GM23338 (cell line): Measurements from ENCODE around the gene HOXB6. TPM values are rescaled to one million over a fixed set of nuclear protein-coding genes. Genes with fewer than 3 reads are reported as not detected.
A peak's percentile ranks its signal among the peaks of the same experiment; 100 is the strongest.

Experiments used
- ATAC-seq: fragments of 200-7000 bp; cut with Tn5 transposase; 3 replicates; pipeline ENCODE4 v1.9.1; 2020
- DNase-seq: peaks from one replicate; pipeline ENCODE4 v3.0.0-alpha.2; 2015; ENCODE audit warnings: low spot score
- H2AFZ ChIP-seq: fragments of 200-600 bp; sonication (generic); 2 replicates; pipeline ENCODE4 v1.8.0; 2016; ENCODE audit warnings: antibody characterized with exemption, mild to moderate bottlenecking, moderate library complexity
- H3F3A ChIP-seq: fragments of 200-600 bp; sonication (generic); replicated peaks from 2 replicates; pipeline ENCODE4 v1.8.0; 2017; ENCODE audit warnings: antibody characterized with exemption, mixed run types, low read depth
- H3K27ac ChIP-seq: fragments of 200-600 bp; sonication (generic); 2 replicates; pipeline ENCODE4 v1.6.1; 2016; ENCODE audit warnings: low read depth
- H3K27me3 ChIP-seq: fragments of 200-600 bp; sonication (generic); 2 replicates; pipeline ENCODE4 v1.8.0; 2016; ENCODE audit warnings: mild to moderate bottlenecking, mixed run types, moderate library complexity; ENCODE audit not compliant: insufficient read depth
- H3K36me3 ChIP-seq: fragments of 200-600 bp; sonication (generic); 2 replicates; pipeline ENCODE4 v1.8.0; 2016; ENCODE audit warnings: mild to moderate bottlenecking; ENCODE audit not compliant: insufficient read depth
- H3K4me1 ChIP-seq: fragments of 200-600 bp; sonication (generic); 2 replicates; pipeline ENCODE4 v1.8.0; 2016; ENCODE audit warnings: mild to moderate bottlenecking, moderate library complexity; ENCODE audit not compliant: insufficient read depth
- H3K4me2 ChIP-seq: fragments of 200-600 bp; sonication (generic); 2 replicates; pipeline ENCODE4 v1.7.1; 2017; ENCODE audit warnings: mixed run types
- H3K4me3 ChIP-seq: fragments of 200-600 bp; sonication (generic); 2 replicates; pipeline ENCODE4 v1.6.1; 2016; ENCODE audit warnings: mixed run types
- H3K79me2 ChIP-seq: fragments of 200-600 bp; sonication (generic); replicated peaks from 2 replicates; pipeline ENCODE4 v1.8.0; 2017; ENCODE audit warnings: mild to moderate bottlenecking; ENCODE audit not compliant: insufficient read depth
- H3K9me2 ChIP-seq: fragments of 200-600 bp; sonication (generic); 2 replicates; pipeline ENCODE4 v1.8.0; 2017; ENCODE audit not compliant: insufficient read depth
- H4K20me1 ChIP-seq: fragments of 200-600 bp; sonication (generic); replicated peaks from 2 replicates; pipeline ENCODE4 v1.8.0; 2017; ENCODE audit warnings: mild to moderate bottlenecking; ENCODE audit not compliant: insufficient read depth
- H3K27ac Mint-ChIP-seq: 2 replicates; pipeline ENCODE4 v1.8.0; 2020; ENCODE audit warnings: inconsistent platforms, mild to moderate bottlenecking, moderate library complexity, mixed read lengths
- H3K27me3 Mint-ChIP-seq: 3 replicates; pipeline ENCODE4 v1.8.0; 2022; ENCODE audit warnings: low read depth, mild to moderate bottlenecking, moderate library complexity, mixed read lengths, inconsistent platforms; ENCODE audit not compliant: insufficient read depth, poor library complexity
- H3K36me3 Mint-ChIP-seq: 3 replicates; pipeline ENCODE4 v1.8.0; 2021; ENCODE audit warnings: low read depth, mild to moderate bottlenecking, inconsistent platforms, moderate library complexity, mixed read lengths
- H3K4me1 Mint-ChIP-seq: 3 replicates; pipeline ENCODE4 v1.8.0; 2020; ENCODE audit warnings: mild to moderate bottlenecking, inconsistent platforms, mixed read lengths
- H3K4me3 Mint-ChIP-seq: 3 replicates; pipeline ENCODE4 v1.8.0; 2021; ENCODE audit warnings: moderate library complexity, mild to moderate bottlenecking, inconsistent platforms, mixed read lengths
- H3K9me3 Mint-ChIP-seq: 3 replicates; pipeline ENCODE4 v1.8.0; 2020; ENCODE audit warnings: moderate library complexity, mild to moderate bottlenecking, inconsistent platforms, mixed read lengths
- CREB1 ChIP-seq: fragments of 250-450 bp; sonication (Bioruptor Pico); IDR thresholded peaks from 2 replicates; pipeline ENCODE4 v1.5.0; 2020; ENCODE audit warnings: low read depth, mild to moderate bottlenecking, moderate library complexity
- EZH2 ChIP-seq: fragments of 200-600 bp; sonication (generic); IDR thresholded peaks from one replicate; pipeline ENCODE4 v1.8.0; 2017; ENCODE audit warnings: antibody characterized with exemption, mild to moderate bottlenecking, low read depth; ENCODE audit not compliant: unreplicated experiment
- EZH2phosphoT487 ChIP-seq: fragments of 200-600 bp; sonication (generic); IDR thresholded peaks from one replicate; pipeline ENCODE4 v1.8.1; 2018; ENCODE audit warnings: antibody characterized with exemption; ENCODE audit not compliant: unreplicated experiment
- JUNB ChIP-seq: IDR thresholded peaks from one replicate; pipeline ENCODE4 v1.6.1; 2016; ENCODE audit warnings: antibody characterized with exemption; ENCODE audit not compliant: unreplicated experiment
- NANOG ChIP-seq: IDR thresholded peaks from 2 replicates; pipeline ENCODE4 v1.6.1; 2016; ENCODE audit warnings: antibody characterized with exemption, borderline replicate concordance
- POLR2AphosphoS5 ChIP-seq: IDR thresholded peaks from 2 replicates; pipeline ENCODE4 v1.6.1; 2016; ENCODE audit warnings: antibody characterized with exemption, low read depth
- REST ChIP-seq: IDR thresholded peaks from one replicate; pipeline ENCODE4 v1.6.1; 2018; ENCODE audit warnings: antibody characterized with exemption; ENCODE audit not compliant: unreplicated experiment
- STAT1 ChIP-seq: IDR thresholded peaks from one replicate; pipeline ENCODE4 v1.6.1; 2016; ENCODE audit warnings: antibody characterized with exemption; ENCODE audit not compliant: unreplicated experiment
- ZNF114 ChIP-seq: fragments of 250-450 bp; sonication (Bioruptor Pico); IDR thresholded peaks from 2 replicates; pipeline ENCODE4 v1.5.0; 2020; ENCODE audit warnings: mild to moderate bottlenecking, moderate library complexity
- ZNF331 ChIP-seq: fragments of 250-450 bp; sonication (Bioruptor Pico); IDR thresholded peaks from 2 replicates; pipeline ENCODE4 v1.5.0; 2020; ENCODE audit warnings: low read depth, mild to moderate bottlenecking, moderate library complexity
- polyA plus RNA-seq: library from polyadenylated mRNA; unstranded; fragments of >200 nt; fragmentation: Nextera tagmentation; extraction: Ambion mirVana; gene quantifications from 2 replicates; pipeline ENCODE4 v1.2.1, GENCODE V29; 2016
- total RNA-seq: library from RNA; depleted of rRNA; stranded (reverse); fragments of >200 nt; shearing (Covaris generic); gene quantifications from 2 replicates; pipeline ENCODE4 v1.2.3, GENCODE V29; 2014
- TF ChIP-seq, protein P1 (sequence below): IDR thresholded peaks from 2 replicates; pipeline ENCODE4 v1.6.1; 2016; ENCODE audit warnings: antibody characterized with exemption

HOXB6 gene
- total and polyA plus RNA-seq, 2 experiments from 2014 or later, result not detected

GRCh38 chr17:48639982-48640857 is 35.4 kb upstream of the HOXB6 start:
- H3K4me3 ChIP-seq, result no peak overlapping the region
- no peak overlapping the region for H3K27ac ChIP-seq
- no peak for TF ChIP-seq NANOG
- peak; percentile 33 for TF ChIP-seq EZH2
- H3K4me1 ChIP-seq, result peaks cover 19% of the 10 kb centered on the region; the same call in 1 of the 2 replicates
- peaks cover 53% of the 10 kb centered on the region for H3F3A ChIP-seq
- H3K79me2 ChIP-seq, result no peaks in the 10 kb centered on the region
- Mint-ChIP-seq H3K4me1 (peaks cover 15% of the 10 kb centered on the region), H3K27ac (no peak overlapping the region), H3K9me3 (peaks cover 3% of the 10 kb centered on the region), H3K4me3 (no peak overlapping the region), H3K27me3 (peaks cover 100% of the 10 kb centered on the region), H3K36me3 (no peaks in the 10 kb centered on the region; the same call in 2 of the 3 replicates)
- peaks cover 100% of the 10 kb centered on the region for H3K27me3 ChIP-seq
- peaks cover 66% of the 10 kb centered on the region for H4K20me1 ChIP-seq
- ATAC-seq, result no peak
- H3K4me2 ChIP-seq, result no peak overlapping the region
- no peaks in the 10 kb centered on the region; the same call in 1 of the 2 replicates for H3K36me3 ChIP-seq
- no peak overlapping the region for H2AFZ ChIP-seq
- H3K9me2 ChIP-seq, result no peaks in the 10 kb centered on the region
- DNase-seq, result no peak

GRCh38 chr17:48639136-48639535 is 34.4 kb upstream of the HOXB6 start:
- Histone ChIP-seq H2AFZ (no peak overlapping the region), H3K36me3 (no peaks in the 10 kb centered on the region; the same call in 1 of the 2 replicates), H3K4me3 (no peak overlapping the region), H3K27ac (no peak overlapping the region), H3K79me2 (no peaks in the 10 kb centered on the region), H3F3A (peaks cover 52% of the 10 kb centered on the region), H3K4me2 (no peak overlapping the region), H3K27me3 (peaks cover 100% of the 10 kb centered on the region), H3K4me1 (peaks cover 20% of the 10 kb centered on the region; the same call in 1 of the 2 replicates), H4K20me1 (peaks cover 71% of the 10 kb centered on the region), H3K9me2 (no peaks in the 10 kb centered on the region)
- peaks cover 15% of the 10 kb centered on the region for H3K4me1 Mint-ChIP-seq
- peaks cover 100% of the 10 kb centered on the region for H3K27me3 Mint-ChIP-seq
- no peaks in the 10 kb centered on the region; the same call in 2 of the 3 replicates for H3K36me3 Mint-ChIP-seq
- DNase-seq, result peak; percentile 49
- peaks cover 3% of the 10 kb centered on the region for H3K9me3 Mint-ChIP-seq
- H3K27ac Mint-ChIP-seq, result no peak overlapping the region
- H3K4me3 Mint-ChIP-seq, result no peak overlapping the region
- no peak; the same call in 2 of the 3 replicates for ATAC-seq
- TF ChIP-seq REST (no peak), POLR2AphosphoS5 (no peak), NANOG (no peak), ZNF114 (CRISPR knock-in tag) (no peak), STAT1 (no peak), CREB1 (CRISPR knock-in tag) (no peak), EZH2phosphoT487 (no peak), EZH2 (no peak), ZNF331 (CRISPR knock-in tag) (no peak), JUNB (no peak)
- TF ChIP-seq, protein P1, sequence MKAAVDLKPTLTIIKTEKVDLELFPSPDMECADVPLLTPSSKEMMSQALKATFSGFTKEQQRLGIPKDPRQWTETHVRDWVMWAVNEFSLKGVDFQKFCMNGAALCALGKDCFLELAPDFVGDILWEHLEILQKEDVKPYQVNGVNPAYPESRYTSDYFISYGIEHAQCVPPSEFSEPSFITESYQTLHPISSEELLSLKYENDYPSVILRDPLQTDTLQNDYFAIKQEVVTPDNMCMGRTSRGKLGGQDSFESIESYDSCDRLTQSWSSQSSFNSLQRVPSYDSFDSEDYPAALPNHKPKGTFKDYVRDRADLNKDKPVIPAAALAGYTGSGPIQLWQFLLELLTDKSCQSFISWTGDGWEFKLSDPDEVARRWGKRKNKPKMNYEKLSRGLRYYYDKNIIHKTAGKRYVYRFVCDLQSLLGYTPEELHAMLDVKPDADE, result no peak
